Gastrocnemius medialis (tissue), 4 donors: ENCODE measurements around the gene GJB3. TPM values are rescaled to one million over a fixed set of nuclear protein-coding genes. Genes with fewer than 3 reads are reported as not detected.

Experiments
- ATAC-seq, 2 donors: fragments of 150-250 bp; one replicate each; pipeline ENCODE4 v1.9.1; 2016
- DNase-seq, 2 donors: peaks; one replicate each; pipeline ENCODE4 v3.0.0-alpha.2; 2019
- H3K27ac ChIP-seq, 4 donors: fragments of 200-600 bp; sonication (generic); 1 replicate in 1 of 4; 2 replicates in 3 of 4; pipeline ENCODE4 v1.5.1; 2016 to 2018; ENCODE audit warnings: mild to moderate bottlenecking in 2 of 4, moderate library complexity in 1 of 4
- H3K27me3 ChIP-seq, 3 donors: fragments of 200-600 bp; sonication (generic) in 2 of 3; 1 replicate in 1 of 3; 2 replicates in 2 of 3; pipeline versions ENCODE4 v1.5.1 to v1.6.0; 2016 to 2019; ENCODE audit warnings: mild to moderate bottlenecking in 1 of 3, moderate library complexity in 1 of 3
- H3K36me3 ChIP-seq, 2 donors: fragments of 200-600 bp; sonication (generic) in 1 of 2; one replicate each; pipeline ENCODE4 v1.5.1; 2017 to 2018
- H3K4me1 ChIP-seq, 2 donors: fragments of 200-600 bp; sonication (generic) in 1 of 2; one replicate each; pipeline ENCODE4 v1.5.1; 2016 to 2017; ENCODE audit warnings: mild to moderate bottlenecking in 2 of 2
- H3K4me3 ChIP-seq, 4 donors: fragments of 200-600 bp; sonication (generic) in 3 of 4; 1 replicate in 1 of 4; 2 replicates in 3 of 4; pipeline ENCODE4 v1.5.1; 2016 to 2019; ENCODE audit warnings: mild to moderate bottlenecking in 2 of 4
- H3K9me3 ChIP-seq, 3 donors: fragments of 200-600 bp; sonication (generic) in 2 of 3; 1 replicate in 1 of 3; 2 replicates in 2 of 3; pipeline ENCODE4 v1.5.1; 2016 to 2019
- CTCF ChIP-seq, 5 experiments: fragments of 450-650 bp in 3 of 5; fragments of 200-600 bp in 2 of 5; sonication (generic) in 2 of 5; IDR thresholded peaks in 4 of 5; conservative IDR thresholded peaks in 1 of 5; 1 replicate in 4 of 5; 2 replicates in 1 of 5; pipeline ENCODE4 v1.5.1; 2016 to 2019; ENCODE audit warnings: antibody characterized with exemption in 5 of 5, mild to moderate bottlenecking in 3 of 5, moderate library complexity in 3 of 5
- POLR2A ChIP-seq, 2 donors: fragments of 450-650 bp; IDR thresholded peaks; one replicate each; pipeline ENCODE4 v1.6.1; 2017; ENCODE audit warnings: antibody characterized with exemption in 2 of 2, mild to moderate bottlenecking in 2 of 2, moderate library complexity in 2 of 2
- in situ Hi-C, 4 donors: fragments of 200-750 bp; cut with MboI; loops; one replicate each; pipeline versions ENCODE4 v1.15.0 to v1.8.0; 2017; ENCODE audit warnings: low sequenced_read_pairs in 4 of 4
- intact Hi-C: fragments of 100-400 bp; cut with DNase I; formaldehyde crosslinking; loops from one replicate; pipeline ENCODE4 v1.15.1; 2023; ENCODE audit warnings: low total_unique reads
- total RNA-seq, 4 donors: library from RNA; depleted of rRNA; stranded (reverse); fragments of >200 nt; gene quantifications; one replicate each; pipeline versions ENCODE4 v1.1.0 to v1.2.3, GENCODE V29; 2016

Gene GJB3
- total RNA-seq, 4 donors from 2014 or later = not detected

- Histone ChIP-seq H3K36me3 (no peaks in the 10 kb centered on the region), H3K4me3 (no peak within 1 kb of the TSS), H3K27ac (no peak within 1 kb of the TSS), H3K27me3 (no peaks in the 10 kb centered on the region), H3K9me3 (no peaks in the 10 kb centered on the region), H3K4me1 (no peaks in the 10 kb centered on the region)
- TF ChIP-seq POLR2A (IDR thresholded peaks at IDR 0.05) (no peak), CTCF (IDR thresholded peaks at IDR 0.05 in 4 of 5, conservative IDR thresholded peaks at IDR 0.05 in 1 of 5) (no peak)
- intact Hi-C loops = no loop called here
- in situ Hi-C loops = no loop called here
- DNase-seq = no peak
- ATAC-seq = no peak
Measured at GRCh38 chr1:34759503-34760357, 21.3 kb upstream of the GJB3 start, which contains the start of gene GJB4. GJB4 (plus strand) TSS chr1:34759740; CDS start chr1:34761255, 1,515 bp downstream.

DNA sequence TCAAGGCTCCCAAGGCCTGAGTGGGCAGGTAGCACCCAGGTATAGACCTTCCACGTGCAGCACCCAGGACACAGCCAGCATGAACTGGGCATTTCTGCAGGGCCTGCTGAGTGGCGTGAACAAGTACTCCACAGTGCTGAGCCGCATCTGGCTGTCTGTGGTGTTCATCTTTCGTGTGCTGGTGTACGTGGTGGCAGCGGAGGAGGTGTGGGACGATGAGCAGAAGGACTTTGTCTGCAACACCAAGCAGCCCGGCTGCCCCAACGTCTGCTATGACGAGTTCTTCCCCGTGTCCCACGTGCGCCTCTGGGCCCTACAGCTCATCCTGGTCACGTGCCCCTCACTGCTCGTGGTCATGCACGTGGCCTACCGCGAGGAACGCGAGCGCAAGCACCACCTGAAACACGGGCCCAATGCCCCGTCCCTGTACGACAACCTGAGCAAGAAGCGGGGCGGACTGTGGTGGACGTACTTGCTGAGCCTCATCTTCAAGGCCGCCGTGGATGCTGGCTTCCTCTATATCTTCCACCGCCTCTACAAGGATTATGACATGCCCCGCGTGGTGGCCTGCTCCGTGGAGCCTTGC lies 19.7 kb upstream of the GJB3 start:
- H3K4me1 ChIP-seq = no peaks in the 10 kb centered on the region
- no peaks in the 10 kb centered on the region for H3K36me3 ChIP-seq
- DNase-seq (no peak), ATAC-seq (no peak)
- intact Hi-C loops (no loop called here), in situ Hi-C loops (no loop called here)
- no peak for TF ChIP-seq POLR2A (IDR thresholded peaks at IDR 0.05)
- H3K27ac ChIP-seq = no peak overlapping the region
- H3K4me3 ChIP-seq = no peak overlapping the region
- H3K27me3 ChIP-seq = no peaks in the 10 kb centered on the region
- no peaks in the 10 kb centered on the region for H3K9me3 ChIP-seq

- in situ Hi-C loops (no loop called here), intact Hi-C loops (no loop called here)
- no peak for DNase-seq
- no peaks in the 10 kb centered on the region for H3K27me3 ChIP-seq
- H3K4me1 ChIP-seq = no peaks in the 10 kb centered on the region
- no peak for ATAC-seq
- no peaks in the 10 kb centered on the region for H3K36me3 ChIP-seq
- H3K27ac ChIP-seq = no peak overlapping the region
- no peak for TF ChIP-seq POLR2A (IDR thresholded peaks at IDR 0.05)
- no peak for TF ChIP-seq CTCF (IDR thresholded peaks at IDR 0.05 in 4 of 5, conservative IDR thresholded peaks at IDR 0.05 in 1 of 5)
- H3K4me3 ChIP-seq = no peak overlapping the region
- no peaks in the 10 kb centered on the region for H3K9me3 ChIP-seq
Measured at GRCh38 chr1:34761776-34762307, 19.2 kb upstream of the GJB3 start.

DNA sequence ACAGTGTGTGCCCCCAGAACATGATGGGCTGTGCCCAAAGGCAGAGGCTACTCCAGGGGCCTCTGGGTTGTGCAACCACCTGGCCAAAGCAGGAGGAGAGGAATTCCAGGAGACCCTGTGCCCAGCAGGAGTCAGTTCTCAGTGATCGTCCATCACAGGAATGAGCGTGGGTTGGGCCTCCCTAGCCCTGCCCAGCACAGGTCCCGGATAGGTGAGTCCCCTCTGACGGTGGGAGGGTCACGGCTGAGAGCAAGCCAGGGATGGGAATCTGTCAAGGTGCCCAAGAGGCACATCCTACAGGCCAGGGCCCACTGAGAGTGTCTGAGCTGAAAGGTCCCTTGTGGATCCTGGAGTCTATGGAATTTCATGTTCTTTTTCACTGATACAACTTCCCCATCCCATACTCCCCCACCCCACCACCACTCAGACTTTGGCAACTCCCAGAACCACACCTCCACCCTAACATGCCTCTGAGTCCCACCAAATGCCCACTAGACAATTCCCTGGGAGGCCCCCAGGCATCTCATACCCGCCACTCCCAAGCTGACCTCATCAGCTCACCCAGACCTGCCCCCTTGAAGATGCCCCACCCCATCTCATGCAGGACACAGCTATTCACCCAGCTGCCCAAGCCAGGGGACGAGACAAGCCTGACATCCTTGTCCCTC lies 18.4 kb upstream of the GJB3 start:
- intact Hi-C loops (no loop called here), in situ Hi-C loops (no loop called here)
- H3K4me3 ChIP-seq = no peak overlapping the region
- DNase-seq (no peak), ATAC-seq (no peak)
- no peaks in the 10 kb centered on the region for H3K27me3 ChIP-seq
- H3K4me1 ChIP-seq = no peaks in the 10 kb centered on the region
- H3K36me3 ChIP-seq = no peaks in the 10 kb centered on the region
- H3K9me3 ChIP-seq = no peaks in the 10 kb centered on the region
- no peak for TF ChIP-seq CTCF (IDR thresholded peaks at IDR 0.05 in 4 of 5, conservative IDR thresholded peaks at IDR 0.05 in 1 of 5)
- no peak for TF ChIP-seq POLR2A (IDR thresholded peaks at IDR 0.05)
- no peak overlapping the region for H3K27ac ChIP-seq
